Smooth muscle cell (in vitro differentiated cells): ENCODE results near the gene GJA1. TPM values are rescaled to one million over a fixed set of nuclear protein-coding genes. Genes with fewer than 3 reads are reported as not detected.

Source experiments
- DNase-seq: peaks from one replicate; lab custom pipeline; 2025; ENCODE audit not compliant: unreplicated experiment; lab: John Stamatoyannopoulos, UW
- H2AFZ ChIP-seq: fragments of 200-600 bp; sonication (generic); 2 replicates; pipeline ENCODE4 v1.6.0; 2016; ENCODE audit warnings: antibody characterized with exemption, low read depth, mild to moderate bottlenecking
- H3F3A ChIP-seq: fragments of 200-600 bp; sonication (generic); 2 replicates; pipeline ENCODE4 v1.6.0; 2017; ENCODE audit warnings: antibody characterized with exemption, low read depth
- H3K27ac ChIP-seq: fragments of 200-600 bp; sonication (generic); 2 replicates; pipeline ENCODE4 v1.5.1; 2016; ENCODE audit warnings: low read depth, mild to moderate bottlenecking
- H3K27me3 ChIP-seq: fragments of 200-600 bp; sonication (generic); 2 replicates; pipeline ENCODE4 v1.6.1; 2016; ENCODE audit warnings: low read depth, mild to moderate bottlenecking
- H3K36me3 ChIP-seq: fragments of 200-600 bp; sonication (generic); 2 replicates; pipeline ENCODE4 v1.5.1; 2016; ENCODE audit warnings: low read depth
- H3K4me1 ChIP-seq: fragments of 200-600 bp; sonication (generic); 2 replicates; pipeline ENCODE4 v1.5.1; 2016; ENCODE audit warnings: low read depth
- H3K4me2 ChIP-seq: fragments of 200-600 bp; sonication (generic); 2 replicates; pipeline ENCODE4 v1.6.0; 2016; ENCODE audit warnings: mild to moderate bottlenecking
- H3K4me3 ChIP-seq: fragments of 200-600 bp; sonication (generic); 2 replicates; pipeline ENCODE4 v1.5.1; 2016; ENCODE audit warnings: mild to moderate bottlenecking
- H3K79me2 ChIP-seq: fragments of 200-600 bp; sonication (generic); 2 replicates; pipeline ENCODE4 v1.6.0; 2016; ENCODE audit warnings: low read depth, mild to moderate bottlenecking
- H3K9ac ChIP-seq: fragments of 200-600 bp; sonication (generic); 2 replicates; pipeline ENCODE4 v1.6.0; 2016; ENCODE audit warnings: low read depth
- H3K9me3 ChIP-seq: fragments of 200-600 bp; sonication (generic); replicated peaks from 2 replicates; pipeline ENCODE4 v1.5.1; 2016; ENCODE audit warnings: low read depth
- H4K20me1 ChIP-seq: fragments of 200-600 bp; sonication (generic); 2 replicates; pipeline ENCODE4 v1.6.0; 2016; ENCODE audit warnings: low read depth
- CTCF ChIP-seq: fragments of 200-600 bp; sonication (generic); IDR thresholded peaks from 2 replicates; pipeline ENCODE4 v1.5.1; 2017; ENCODE audit warnings: borderline replicate concordance, mild to moderate bottlenecking, antibody characterized with exemption; ENCODE audit not compliant: insufficient read depth, poor library complexity, severe bottlenecking
- WGBS: methylation state at CpG from one replicate; pipeline ENCODE4 v1.1.7; 2016; ENCODE audit warnings: low lambda C conversion rate; 5-methylcytosine and 5-hydroxymethylcytosine counted together
- polyA plus RNA-seq: library from polyadenylated mRNA; unstranded; fragments of >200 nt; fragmentation: Nextera tagmentation; extraction: Ambion mirVana; gene quantifications from 2 replicates; pipeline ENCODE4 v1.2.1, GENCODE V29; 2016
- total RNA-seq: library from RNA; depleted of rRNA; stranded (reverse); fragments of >200 nt; gene quantifications from 2 replicates; pipeline ENCODE4 v1.2.3, GENCODE V29; 2014

GJA1 gene
- total and polyA plus RNA-seq, 2 experiments from 2014 or later = 204 to 834 TPM

- TF ChIP-seq CTCF = no peak
Observed at GRCh38 chr6:121403964-121404363, 31.5 kb upstream of the GJA1 start.

GRCh38 chr6:121405306-121405705 is 30.1 kb upstream of the GJA1 start:
- TF ChIP-seq CTCF = no peak
- Histone ChIP-seq H3K27me3 (no peaks in the 10 kb centered on the region), H3K4me3 (no peak overlapping the region), H2AFZ (no peak overlapping the region), H3K27ac (no peak overlapping the region), H3K9me3 (no peaks in the 10 kb centered on the region), H3K79me2 (no peaks in the 10 kb centered on the region), H3K4me2 (no peak overlapping the region), H3F3A (no peaks in the 10 kb centered on the region), H3K4me1 (no peaks in the 10 kb centered on the region), H4K20me1 (no peaks in the 10 kb centered on the region), H3K36me3 (no peaks in the 10 kb centered on the region), H3K9ac (no peak overlapping the region)
- no peak for DNase-seq
- 68% methylated on average over 9 of the region's 9 CpGs for WGBS

More at GRCh38 chr6:121403964-121404363, 31.5 kb upstream of the GJA1 start:
- no peak overlapping the region for H3K27ac ChIP-seq
- 92% methylated on average over 2 of the region's 2 CpGs for WGBS
- no peak overlapping the region for H3K4me3 ChIP-seq
- no peaks in the 10 kb centered on the region for H3F3A ChIP-seq
- H4K20me1 ChIP-seq = no peaks in the 10 kb centered on the region
- no peaks in the 10 kb centered on the region for H3K27me3 ChIP-seq
- DNase-seq = no peak
- no peak overlapping the region for H3K4me2 ChIP-seq
- no peaks in the 10 kb centered on the region for H3K79me2 ChIP-seq
- H3K36me3 ChIP-seq = no peaks in the 10 kb centered on the region
- no peak overlapping the region for H2AFZ ChIP-seq
- no peak overlapping the region for H3K9ac ChIP-seq
- no peaks in the 10 kb centered on the region for H3K9me3 ChIP-seq
- no peaks in the 10 kb centered on the region for H3K4me1 ChIP-seq

GRCh38 chr6:121408321-121408720 is 27.1 kb upstream of the GJA1 start:
- Histone ChIP-seq H3K27me3 (no peaks in the 10 kb centered on the region), H3K4me1 (no peaks in the 10 kb centered on the region), H3K27ac (no peak overlapping the region), H3K9ac (no peak overlapping the region), H3K79me2 (no peaks in the 10 kb centered on the region), H3F3A (no peaks in the 10 kb centered on the region), H2AFZ (no peak overlapping the region), H3K4me2 (no peak overlapping the region), H3K9me3 (no peaks in the 10 kb centered on the region), H3K4me3 (no peak overlapping the region), H3K36me3 (no peaks in the 10 kb centered on the region), H4K20me1 (no peaks in the 10 kb centered on the region)
- DNase-seq = no peak
- no peak for TF ChIP-seq CTCF
- WGBS = 90% methylated on average over 19 of the region's 19 CpGs

- H3K79me2 ChIP-seq = no peaks in the 10 kb centered on the region
- H3K27me3 ChIP-seq = no peaks in the 10 kb centered on the region
- no peaks in the 10 kb centered on the region for H3K9me3 ChIP-seq
- no peaks in the 10 kb centered on the region for H3K36me3 ChIP-seq
- H3K4me2 ChIP-seq = peak overlapping the region; percentile 29
- no peak for DNase-seq
- H3K4me3 ChIP-seq = no peak overlapping the region
- peaks cover 6% of the 10 kb centered on the region for H3F3A ChIP-seq
- no peaks in the 10 kb centered on the region for H3K4me1 ChIP-seq
- no peak overlapping the region for H3K9ac ChIP-seq
- H2AFZ ChIP-seq = peak overlapping the region; percentile 62
- H3K27ac ChIP-seq = peak overlapping the region; percentile 36
- TF ChIP-seq CTCF = no peak
- H4K20me1 ChIP-seq = no peaks in the 10 kb centered on the region
- 11% methylated on average over 2 of the region's 2 CpGs for WGBS
Observed at GRCh38 chr6:121413879-121414278, 21.6 kb upstream of the GJA1 start.
